DLD1 (cell line): Measurements from ENCODE around the gene PHF20.
"Not testable (repeated sequence)": the region's sequence is repeated elsewhere in the genome, so short reads cannot be mapped to it uniquely, and the experiment has no call there.

Experiments used
- in situ Hi-C: cut with HindIII; loops from 2 replicates; pipeline ENCODE4 v1.10.0; 2017; ENCODE audit warnings: low sequenced_read_pairs

Gene PHF20

GRCh38 chr20:35959291-35959690, 187.5 kb downstream of the PHF20 start:
- in situ Hi-C loops, result not testable (repeated sequence)

DNA sequence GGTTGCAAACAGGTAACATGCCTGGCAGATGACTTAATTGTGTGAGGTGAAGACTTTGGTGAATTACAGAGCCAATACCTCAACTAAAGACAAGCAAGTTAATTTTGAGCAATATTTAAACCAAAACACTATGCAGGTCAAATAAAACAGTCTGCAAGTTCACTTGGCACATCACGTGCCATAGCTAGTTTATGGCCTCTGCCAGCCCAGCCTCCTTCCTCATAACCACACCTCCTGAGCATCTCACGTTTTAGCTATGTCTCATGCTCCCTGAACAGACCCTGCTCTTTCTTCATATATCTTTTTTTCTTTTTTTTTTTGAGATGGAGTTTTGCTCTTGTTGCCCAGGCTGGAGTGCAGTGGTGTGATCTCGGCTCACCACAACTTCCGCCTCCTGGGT, 192.1 kb downstream of the PHF20 start:
- in situ Hi-C loops, result no loop called here

GRCh38 chr20:35967979-35968640, 196.3 kb downstream of the PHF20 start, which contains the start of gene CNBD2:
Gene CNBD2 (plus strand): TSS chr20:35968590. CDS start chr20:35968763, 173 bp downstream.
- in situ Hi-C loops, result no loop called here

GRCh38 chr20:35968930-35969329, 197.1 kb downstream of the PHF20 start:
- in situ Hi-C loops, result no loop called here

- in situ Hi-C loops, result no loop called here
Observed at GRCh38 chr20:35971981-35972380, 200.2 kb downstream of the PHF20 start.

DNA sequence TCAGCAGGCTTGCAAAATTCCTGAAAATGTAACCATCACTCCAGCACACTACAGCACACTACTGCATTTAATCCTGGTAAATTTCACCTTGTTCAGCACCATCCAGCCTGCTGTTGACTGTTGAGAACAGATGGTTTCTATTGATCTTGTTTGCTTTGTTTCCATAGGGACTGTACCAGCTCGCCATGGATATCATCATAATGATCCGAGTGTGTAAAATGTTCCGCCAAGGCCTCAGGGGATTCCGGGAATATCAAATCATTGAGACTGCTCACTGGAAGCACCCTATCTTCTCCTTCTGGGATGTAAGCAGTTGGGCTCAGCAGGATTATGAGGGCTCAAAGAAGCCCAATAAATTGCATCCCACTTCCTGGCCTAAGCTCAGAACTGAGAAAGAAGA, 200.6 kb downstream of the PHF20 start:
- in situ Hi-C loops, result no loop called here

GRCh38 chr20:35974256-35974655, 202.4 kb downstream of the PHF20 start:
- in situ Hi-C loops, result no loop called here

DNA sequence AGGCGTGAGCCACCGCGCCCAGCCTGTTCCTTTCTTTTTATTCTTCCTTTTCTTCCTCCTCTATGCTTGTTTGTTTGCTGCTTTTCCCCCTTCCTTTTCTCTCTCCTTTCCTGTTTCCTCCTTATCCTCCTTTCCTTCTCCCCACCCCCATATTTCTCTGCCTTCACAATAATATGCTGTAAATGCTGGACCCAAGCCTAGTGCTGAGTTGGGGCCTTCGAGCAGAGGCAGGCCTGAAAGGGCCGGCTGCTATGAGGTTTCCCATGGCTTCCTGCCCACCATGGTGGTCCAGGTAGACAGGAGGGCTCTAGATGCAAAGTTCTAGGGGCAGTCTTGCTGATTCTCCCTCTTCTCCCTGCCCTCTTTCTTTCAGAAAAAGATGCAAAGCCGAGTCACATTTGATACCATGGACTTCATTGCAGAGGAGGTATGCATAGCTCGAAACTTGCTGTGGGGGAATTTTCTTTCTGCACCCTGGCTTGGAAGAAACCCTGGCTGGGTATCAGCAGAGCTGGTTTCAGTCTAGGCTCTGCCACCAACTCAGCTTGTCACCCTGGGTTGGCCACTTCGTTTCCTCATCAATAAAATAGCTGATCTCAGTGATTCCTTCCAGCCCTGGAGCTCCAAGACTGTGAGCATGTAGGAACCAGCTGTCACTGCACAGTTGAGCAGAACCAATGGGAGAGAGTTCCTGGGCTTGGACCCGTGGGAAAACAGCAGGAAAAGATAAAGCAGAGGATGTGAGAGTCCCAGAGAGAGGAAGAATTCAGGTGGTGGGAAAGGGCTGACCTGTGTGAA, 204.0 kb downstream of the PHF20 start:
- in situ Hi-C loops, result loop anchor here (25.0 kb wide), 1 partner anchor 162 kb away; no protein-coding TSS in a partner anchor

- in situ Hi-C loops, result loop anchor here (25.0 kb wide), 1 partner anchor 159 kb away; no protein-coding TSS in a partner anchor
Observed at GRCh38 chr20:35978041-35978513, 206.3 kb downstream of the PHF20 start.

DNA sequence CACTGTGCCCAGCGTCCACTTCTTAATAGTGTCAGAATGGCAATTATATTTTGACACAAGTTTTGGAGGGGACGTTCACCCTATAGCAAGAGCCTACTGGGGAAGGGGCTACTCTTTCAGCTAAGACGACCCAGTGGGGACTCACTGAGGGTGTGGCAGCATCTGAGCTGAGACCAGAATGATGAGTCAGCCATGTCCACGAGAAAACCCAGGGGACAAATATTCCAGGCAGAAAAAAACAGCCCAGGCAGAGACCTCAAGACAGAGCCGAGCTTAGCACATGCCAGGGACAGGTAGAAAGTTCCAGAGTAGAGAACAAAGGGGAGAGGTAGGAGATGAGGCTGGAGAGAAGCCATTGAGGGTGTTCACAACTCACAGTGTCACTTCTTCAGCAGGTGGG, 207.7 kb downstream of the PHF20 start:
- in situ Hi-C loops, result loop anchor here (25.0 kb wide), 1 partner anchor 158 kb away; no protein-coding TSS in a partner anchor

DNA sequence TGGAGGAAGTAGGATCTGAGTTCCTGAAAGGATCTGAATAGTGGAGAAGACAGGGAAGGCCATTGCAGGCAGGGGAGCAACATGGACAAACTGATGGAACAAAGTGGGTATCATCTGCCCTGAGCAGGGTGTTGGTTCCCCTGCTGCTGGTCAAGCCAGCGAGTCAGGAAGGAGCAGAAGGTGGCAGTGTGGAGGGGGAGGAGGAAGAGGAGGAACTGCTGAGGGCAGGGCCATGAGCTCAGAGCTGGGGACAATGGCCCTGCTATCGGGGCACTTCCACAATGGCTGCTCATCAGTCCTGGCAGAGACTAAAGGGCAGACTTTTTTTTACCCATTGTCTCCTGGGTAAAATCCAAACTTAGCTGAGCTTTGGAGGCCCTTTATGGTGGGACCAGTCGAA, 210.2 kb downstream of the PHF20 start:
- in situ Hi-C loops, result loop anchor here (25.0 kb wide), 1 partner anchor 155 kb away; no protein-coding TSS in a partner anchor

DNA sequence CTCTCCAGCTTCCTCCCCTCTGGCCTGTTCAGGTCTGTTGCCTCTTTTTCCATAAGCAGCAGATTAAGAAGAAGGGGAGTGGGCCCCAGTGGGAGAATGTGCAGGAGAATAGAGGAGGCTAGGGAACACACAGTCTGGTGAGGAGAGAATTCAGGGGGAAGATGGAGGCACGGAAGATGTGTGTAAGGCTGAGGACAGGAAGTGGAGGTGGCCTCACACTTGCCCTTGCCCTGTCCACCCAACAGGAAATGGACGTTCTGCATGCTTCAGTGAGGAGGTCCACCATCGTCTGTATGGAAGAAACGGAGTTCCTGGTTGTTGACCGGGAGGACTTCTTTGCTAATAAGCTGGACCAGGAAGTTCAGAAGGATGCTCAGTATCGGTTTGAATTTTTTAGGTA, 212.6 kb downstream of the PHF20 start:
- in situ Hi-C loops, result loop anchor here (25.0 kb wide), 1 partner anchor 153 kb away; no protein-coding TSS in a partner anchor

DNA sequence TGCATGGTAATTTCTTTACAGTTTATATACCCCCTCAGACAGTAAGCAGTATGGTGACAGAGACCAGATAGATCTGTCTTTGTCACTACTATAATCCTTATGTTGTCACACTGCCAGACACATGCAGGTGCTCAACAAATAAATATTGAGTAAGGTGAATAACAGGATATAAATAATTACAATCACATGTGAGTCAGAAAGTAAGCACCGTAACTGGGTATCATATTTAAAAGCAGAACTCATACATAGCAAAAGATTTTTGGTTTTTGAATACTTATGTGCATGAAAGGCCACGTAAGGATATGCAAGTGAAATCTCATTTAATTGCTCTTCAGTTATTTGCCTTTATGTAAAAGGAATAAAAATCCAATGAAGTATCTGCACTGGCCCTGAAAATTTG, 214.0 kb downstream of the PHF20 start:
- in situ Hi-C loops, result loop anchor here (25.0 kb wide), 1 partner anchor 151 kb away; no protein-coding TSS in a partner anchor

DNA sequence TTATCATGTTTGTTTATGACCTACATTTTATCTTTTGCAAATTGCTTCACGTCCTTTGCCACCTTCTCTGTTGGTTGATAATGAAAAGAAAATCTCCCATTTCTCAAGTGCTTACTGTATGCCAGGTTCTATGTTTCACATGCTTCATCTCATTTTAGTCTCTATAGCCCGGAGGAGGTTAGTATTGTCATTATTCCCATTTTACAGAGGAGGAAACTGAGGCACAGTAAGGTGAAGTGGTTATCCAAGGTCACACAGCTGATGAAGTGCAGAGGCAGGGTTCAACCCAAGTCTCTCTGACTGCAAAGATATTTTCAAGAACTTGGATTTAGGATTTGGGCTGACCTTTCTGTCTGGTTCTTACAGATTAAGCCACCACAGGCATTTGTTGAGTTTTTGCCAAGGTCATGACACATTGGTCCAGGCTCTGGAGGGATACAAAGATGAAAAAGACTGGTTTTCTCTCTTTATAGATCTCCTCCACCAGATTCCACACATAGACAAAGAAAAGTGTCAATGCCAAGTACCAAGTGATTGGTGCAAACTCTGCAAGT, 217.2 kb downstream of the PHF20 start:
- in situ Hi-C loops, result loop anchor here (25.0 kb wide), 1 partner anchor 148 kb away; no protein-coding TSS in a partner anchor

DNA sequence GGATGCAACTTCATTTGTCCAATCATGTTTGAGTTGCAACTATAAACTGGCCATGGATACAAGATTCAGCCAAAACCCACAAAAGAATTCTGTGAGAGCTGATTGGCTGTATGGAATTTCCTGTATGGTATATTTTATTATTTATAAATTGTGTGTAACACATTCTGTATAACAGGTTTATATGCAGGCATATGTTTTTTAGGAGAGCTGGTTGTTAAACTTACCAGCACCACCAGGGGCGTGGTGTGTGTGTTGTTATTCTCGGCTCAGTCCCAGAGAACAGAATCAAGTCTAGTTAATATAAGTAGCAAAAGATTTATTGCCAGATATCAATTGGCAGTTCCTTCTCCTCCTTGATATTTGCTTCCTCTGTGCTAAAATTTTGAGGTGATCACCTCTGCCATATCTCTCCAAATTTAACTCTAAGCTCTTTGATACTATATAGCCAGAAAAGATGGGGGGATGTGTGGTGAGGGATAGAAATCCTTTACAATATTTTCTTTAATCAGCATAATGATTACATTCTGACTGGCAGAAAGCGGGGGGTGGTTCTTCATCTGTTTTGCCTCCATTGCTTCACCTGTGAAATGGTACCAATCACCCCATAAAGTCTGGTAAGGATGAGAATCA, 219.4 kb downstream of the PHF20 start:
- in situ Hi-C loops, result loop anchor here (25.0 kb wide), 1 partner anchor 146 kb away; no protein-coding TSS in a partner anchor

- in situ Hi-C loops, result loop anchor here (25.0 kb wide), 1 partner anchor 144 kb away; no protein-coding TSS in a partner anchor
Observed at GRCh38 chr20:35992713-35993335, 221.0 kb downstream of the PHF20 start.

DNA sequence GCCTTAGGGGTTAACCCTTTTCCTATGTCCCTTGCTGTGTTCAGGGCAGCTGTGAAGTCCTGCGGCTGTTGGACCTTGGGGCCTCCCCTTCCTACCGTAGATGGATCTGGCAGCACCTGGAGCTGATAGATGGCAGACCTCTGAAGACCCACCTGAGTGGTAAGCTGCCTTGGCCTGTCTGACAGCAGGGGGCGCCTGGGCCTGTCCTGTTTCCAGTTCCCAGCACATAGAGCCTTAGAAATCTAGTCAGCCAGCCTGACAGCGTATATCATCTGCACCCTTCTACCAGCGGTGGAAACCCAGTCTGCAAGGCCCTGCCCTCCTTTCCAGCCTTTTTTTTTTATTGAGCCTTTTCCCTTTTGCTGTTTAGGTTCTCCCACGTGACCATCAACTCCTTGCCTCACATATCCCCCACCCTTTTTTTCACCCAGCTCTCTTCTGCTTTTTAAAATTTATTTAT, 223.2 kb downstream of the PHF20 start:
- in situ Hi-C loops, result loop anchor here (25.0 kb wide), 1 partner anchor 142 kb away; no protein-coding TSS in a partner anchor

DNA sequence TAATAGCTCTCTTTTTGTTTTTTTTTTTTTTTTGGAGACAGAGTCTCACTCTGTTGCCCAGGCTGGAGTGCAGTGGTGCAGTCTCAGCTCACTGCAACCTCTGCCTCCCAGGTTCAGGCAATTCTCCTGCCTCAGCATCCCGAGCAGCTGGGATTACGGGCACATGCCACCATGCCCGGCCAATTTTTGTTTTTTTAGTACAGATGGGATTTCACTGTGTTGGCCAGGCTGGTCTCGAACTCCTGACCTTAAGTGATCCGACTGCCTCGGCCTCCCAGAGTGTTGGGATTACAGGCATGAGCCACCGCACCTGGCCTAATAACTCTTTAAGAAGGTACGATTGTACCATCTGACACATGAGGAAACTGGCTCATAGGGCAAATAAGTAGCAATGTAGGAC, 224.7 kb downstream of the PHF20 start:
- in situ Hi-C loops, result loop anchor here (25.0 kb wide), 1 partner anchor 141 kb away; no protein-coding TSS in a partner anchor
